Amniotic epithelial cell (primary cell): ENCODE data around the gene GMIP.
A peak's percentile ranks its signal among the peaks of the same experiment; 100 is the strongest.
"Not testable (repeated sequence)": the region's sequence is repeated elsewhere in the genome, so short reads cannot be mapped to it uniquely, and the experiment has no call there.

Experiments used
- DNase-seq: peaks from one replicate; pipeline ENCODE4 v3.0.0-alpha.2; 2010; ENCODE audit warnings: low read depth

Gene GMIP

DNA sequence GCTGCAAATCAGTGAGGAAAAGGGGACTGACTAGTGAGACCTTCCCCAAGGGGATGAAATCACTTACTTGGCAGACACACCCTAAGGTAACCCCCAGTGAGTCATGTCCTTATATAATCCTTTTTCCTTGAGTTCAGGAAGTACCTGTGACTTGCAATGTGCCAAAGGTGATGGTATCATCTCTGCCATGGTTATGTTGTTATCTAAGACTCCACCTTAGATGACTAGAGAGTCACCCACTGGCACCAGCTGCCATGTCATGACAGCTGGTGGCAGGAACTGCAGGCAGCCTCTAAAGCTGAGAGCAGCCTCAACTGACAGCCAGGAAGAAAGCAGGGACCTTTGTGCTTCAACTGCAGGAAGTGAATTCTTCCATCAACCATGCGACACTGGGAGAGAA lies 37.4 kb downstream of the GMIP start:
- DNase-seq: no peak

DNA sequence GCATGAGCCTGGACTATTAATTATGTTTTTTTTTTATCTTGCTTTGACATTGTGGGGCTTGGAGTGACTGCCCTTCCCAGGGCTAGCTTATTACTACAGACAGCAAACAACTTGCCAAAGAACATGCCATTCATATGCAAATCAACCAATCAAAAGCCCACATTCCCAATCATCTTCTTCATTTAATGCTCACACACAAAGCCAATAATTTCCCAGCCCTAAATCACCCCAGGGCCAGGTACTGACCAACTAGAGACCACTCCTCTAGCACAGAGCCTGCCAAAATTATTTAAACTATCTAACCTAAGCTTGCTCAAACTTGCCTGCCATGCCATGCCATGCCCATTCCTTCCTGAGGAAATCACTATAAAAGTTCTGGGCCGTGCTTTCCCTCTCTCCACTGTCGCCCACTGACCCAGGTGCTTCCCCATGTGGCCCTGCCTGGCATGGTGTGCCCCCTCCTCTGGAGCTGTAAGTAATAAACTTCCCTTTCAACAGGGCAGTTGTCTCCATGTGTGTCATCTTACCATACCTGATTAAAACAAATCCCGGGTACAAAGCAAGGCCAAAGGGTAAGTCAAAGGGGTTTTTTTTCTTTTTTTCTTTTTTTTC lies 40.6 kb downstream of the GMIP start:
- no peak for DNase-seq

GRCh38 chr19:19602136-19602712 lies 41.2 kb downstream of the GMIP start:
- DNase-seq: no peak

GRCh38 chr19:19600793-19601330 lies 42.6 kb downstream of the GMIP start:
- DNase-seq: no peak

GRCh38 chr19:19598728-19599451 lies 44.6 kb downstream of the GMIP start:
- not testable (repeated sequence) for DNase-seq

- DNase-seq: no peak
Measured at GRCh38 chr19:19597809-19598306, 45.6 kb downstream of the GMIP start.

DNA sequence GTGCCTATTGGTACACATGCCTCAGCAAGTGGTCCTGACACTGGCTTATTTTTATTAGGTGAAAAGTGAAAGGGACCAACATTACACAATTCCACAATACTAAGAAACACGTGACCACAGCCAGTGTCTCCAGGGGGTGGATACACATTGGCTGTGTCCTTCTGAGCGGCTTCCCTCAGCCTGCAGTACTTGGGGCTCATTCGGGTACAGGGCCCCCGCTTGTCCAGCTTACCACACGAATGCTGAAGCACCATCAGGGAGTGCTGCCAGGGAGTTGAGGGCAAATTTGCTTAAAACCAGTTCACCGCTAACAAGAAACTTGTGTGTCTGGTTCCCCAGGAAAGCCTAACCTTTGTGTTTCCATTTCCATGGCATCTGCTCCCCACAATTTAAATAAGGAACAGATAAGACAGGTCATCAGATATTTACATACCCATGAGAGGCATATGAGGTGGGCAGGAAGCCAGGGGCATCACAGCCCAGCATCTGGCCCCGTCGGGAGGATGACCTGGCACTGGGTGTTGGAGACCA lies 48.2 kb downstream of the GMIP start:
- peak; percentile 19 for DNase-seq

DNA sequence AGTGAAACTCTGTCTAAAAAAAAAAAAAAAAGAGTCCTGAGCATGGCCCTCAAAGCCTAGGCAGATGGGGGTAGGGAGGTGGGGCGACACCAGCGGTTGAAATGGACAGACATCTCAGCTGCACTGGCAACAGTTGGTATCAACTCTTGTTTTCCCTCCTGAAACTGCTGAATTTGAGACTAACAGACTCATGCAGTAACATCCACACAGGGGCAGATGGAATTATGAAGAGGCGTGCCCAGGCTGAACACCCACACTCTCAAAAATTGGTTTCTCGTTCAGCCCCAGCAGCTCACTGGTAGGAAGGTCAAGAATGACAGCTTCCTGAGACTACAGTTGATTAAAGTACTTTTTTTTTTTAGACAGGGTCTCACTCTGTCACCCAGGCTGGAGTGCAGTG lies 49.1 kb downstream of the GMIP start:
- DNase-seq: no peak

- no peak for DNase-seq
Measured at GRCh38 chr19:19592690-19593089, 50.8 kb downstream of the GMIP start.

- peak; percentile 89 for DNase-seq
Measured at GRCh38 chr19:19591133-19591825, 52.2 kb downstream of the GMIP start.

- DNase-seq: no peak
Measured at GRCh38 chr19:19588546-19588945, 54.9 kb downstream of the GMIP start.

DNA sequence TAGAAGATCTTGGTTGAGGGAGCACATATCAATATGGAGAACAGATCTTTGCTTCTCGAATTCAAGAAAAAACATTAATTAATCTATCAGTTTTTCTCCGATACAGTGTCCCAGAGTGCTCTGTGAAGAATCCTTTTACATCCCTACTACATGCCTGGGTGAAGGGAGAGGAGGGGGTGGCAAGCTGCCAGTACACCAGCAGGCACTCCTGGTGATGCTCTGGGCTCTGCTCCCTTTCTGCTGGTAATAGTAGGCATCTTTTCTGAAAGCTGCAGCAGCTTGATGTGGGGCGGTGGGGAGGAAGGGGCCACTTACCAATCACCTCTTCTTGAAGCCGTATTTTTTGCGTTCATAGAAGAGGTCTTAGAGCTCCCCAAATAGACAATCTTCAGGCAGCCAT lies 55.7 kb downstream of the GMIP start:
- DNase-seq: no peak

- no peak for DNase-seq
Measured at GRCh38 chr19:19584356-19584755, 59.1 kb downstream of the GMIP start.

DNA sequence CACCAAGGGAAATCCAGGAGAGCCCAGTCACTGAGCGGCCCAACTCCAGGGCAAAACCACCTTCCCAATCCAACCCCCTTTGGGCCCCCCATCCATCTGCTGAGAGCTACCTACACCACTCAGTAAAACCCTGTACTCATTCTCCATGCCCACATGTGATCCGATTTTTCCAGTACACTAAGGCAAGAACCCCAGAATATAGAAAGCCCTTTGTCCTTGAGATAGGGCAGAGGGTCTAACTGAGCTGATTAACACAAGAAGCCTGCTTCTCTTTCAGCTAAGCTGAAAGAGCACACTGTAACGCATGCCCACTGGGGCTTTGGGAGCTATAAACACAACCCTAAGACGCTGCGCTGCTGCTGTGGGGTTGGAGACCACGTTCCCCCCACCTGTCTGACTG lies 61.0 kb downstream of the GMIP start:
- DNase-seq: no peak

- DNase-seq: no peak
Measured at GRCh38 chr19:19581391-19581790, 62.1 kb downstream of the GMIP start.

DNA sequence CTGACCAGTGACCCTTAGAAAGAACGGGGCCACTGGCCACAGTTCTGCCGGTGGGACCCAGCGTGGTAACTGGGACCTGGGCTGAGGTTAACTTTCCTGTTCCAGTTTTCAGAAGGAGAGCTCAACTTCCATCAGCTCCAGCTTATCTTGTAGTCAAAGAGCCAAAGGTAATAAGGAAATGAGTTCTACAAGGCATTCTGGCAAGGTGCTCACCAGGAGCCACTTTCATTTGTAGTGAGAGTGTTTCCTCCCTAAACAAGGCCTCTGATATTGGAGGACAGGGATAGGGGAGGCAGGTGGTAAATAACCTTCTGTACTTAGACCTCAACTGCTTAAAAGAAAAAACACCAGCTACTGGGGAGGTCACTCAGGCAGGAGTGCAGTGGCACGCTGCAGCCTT lies 63.0 kb downstream of the GMIP start:
- no peak for DNase-seq

GRCh38 chr19:19579533-19580361 lies 63.7 kb downstream of the GMIP start:
- DNase-seq: no peak
